OCI-LY1 (cell line): Measurements from ENCODE around the gene SLC25A38.
A peak's percentile ranks its signal among the peaks of the same experiment; 100 is the strongest.

Experiments
- H2AFZ ChIP-seq: fragments of 200-600 bp; sonication (generic), shearing (Covaris generic); 2 replicates; pipeline ENCODE4 v1.6.0; 2014; ENCODE audit warnings: antibody characterized with exemption, mild to moderate bottlenecking, low read length
- H3F3A ChIP-seq: fragments of 200-600 bp; sonication (generic), shearing (Covaris generic); 2 replicates; pipeline ENCODE4 v1.6.0; 2014; ENCODE audit warnings: mild to moderate bottlenecking, antibody characterized with exemption, low read length, moderate library complexity; ENCODE audit not compliant: insufficient read depth
- H3K27ac ChIP-seq: fragments of 200-600 bp; sonication (generic); 2 replicates; pipeline ENCODE4 v1.5.1; 2014; ENCODE audit warnings: low read length, mixed run types, mild to moderate bottlenecking, low read depth; ENCODE audit not compliant: poor library complexity, severe bottlenecking
- H3K27me3 ChIP-seq: fragments of 200-600 bp; sonication (generic); 2 replicates; pipeline ENCODE4 v1.6.0; 2014; ENCODE audit warnings: antibody characterized with exemption, mild to moderate bottlenecking, low read length, moderate library complexity; ENCODE audit not compliant: insufficient read depth
- H3K36me3 ChIP-seq: fragments of 200-600 bp; sonication (generic); 2 replicates; pipeline ENCODE4 v1.6.1; 2014; ENCODE audit warnings: mild to moderate bottlenecking, antibody characterized with exemption, low read length, moderate library complexity, mixed read lengths; ENCODE audit not compliant: insufficient read depth
- H3K4me1 ChIP-seq: fragments of 200-600 bp; sonication (generic); 2 replicates; pipeline ENCODE4 v1.5.1; 2014; ENCODE audit warnings: mild to moderate bottlenecking, low read length, moderate library complexity; ENCODE audit not compliant: insufficient read depth, severe bottlenecking
- H3K4me2 ChIP-seq: fragments of 200-600 bp; sonication (generic), shearing (Covaris generic); 2 replicates; pipeline ENCODE4 v1.6.1; 2014; ENCODE audit warnings: low read length
- H3K4me3 ChIP-seq: fragments of 200-600 bp; sonication (generic); 2 replicates; pipeline ENCODE4 v1.5.1; 2014; ENCODE audit warnings: low read length, low read depth, mild to moderate bottlenecking, mixed read lengths; ENCODE audit not compliant: poor library complexity, severe bottlenecking
- H3K79me2 ChIP-seq: fragments of 200-600 bp; shearing (Covaris generic); 2 replicates; pipeline ENCODE4 v1.6.1; 2016; ENCODE audit warnings: mixed run types, low read length, mixed read lengths; ENCODE audit not compliant: insufficient read depth
- H3K9ac ChIP-seq: fragments of 200-600 bp; sonication (generic), shearing (Covaris generic); 2 replicates; pipeline ENCODE4 v1.6.1; 2014; ENCODE audit warnings: mild to moderate bottlenecking, low read length, mixed read lengths
- H3K9me2 ChIP-seq: fragments of 200-600 bp; sonication (generic), shearing (Covaris generic); 2 replicates; pipeline ENCODE4 v1.6.1; 2014; ENCODE audit warnings: low read depth, mild to moderate bottlenecking, low read length, mixed read lengths
- H3K9me3 ChIP-seq: fragments of 200-600 bp; shearing (Covaris generic); 2 replicates; pipeline ENCODE4 v1.6.1; 2014; ENCODE audit warnings: low read length, mixed read lengths
- H4K20me1 ChIP-seq: fragments of 200-600 bp; sonication (generic), shearing (Covaris generic); 2 replicates; pipeline ENCODE4 v1.6.0; 2016; ENCODE audit warnings: mild to moderate bottlenecking, low read length; ENCODE audit not compliant: insufficient read depth
- CTCF ChIP-seq: fragments of 200-600 bp; sonication (generic), shearing (Covaris generic); IDR thresholded peaks from 2 replicates; pipeline ENCODE4 v1.5.1; 2017; ENCODE audit warnings: mild to moderate bottlenecking, antibody characterized with exemption, low read length, moderate library complexity, mixed read lengths
- EZH2 ChIP-seq: fragments of 200-600 bp; sonication (generic), shearing (Covaris generic); IDR thresholded peaks from 2 replicates; pipeline ENCODE4 v1.8.0; 2017; ENCODE audit warnings: borderline replicate concordance, mixed run types, mild to moderate bottlenecking, antibody characterized with exemption, low read length, moderate library complexity, mixed read lengths

SLC25A38 gene

GRCh38 chr3:39405687-39406367 lies 22.7 kb downstream of the SLC25A38 start:
- Histone ChIP-seq H3K4me2 (peak overlapping the region; percentile 92), H3K79me2 (peaks cover 17% of the 10 kb centered on the region), H3K9me3 (no peaks in the 10 kb centered on the region), H3K27me3 (no peaks in the 10 kb centered on the region), H3K36me3 (peaks cover 46% of the 10 kb centered on the region), H3K9ac (peak overlapping the region; percentile 93), H3K4me3 (peak overlapping the region; percentile 82), H3K27ac (peak overlapping the region; percentile 82), H2AFZ (0 out of 2 replicates have a peak overlapping the region, but pooled peaks have one; percentile 26), H3K4me1 (peaks cover 41% of the 10 kb centered on the region), H4K20me1 (0 out of 2 replicates have a peak, but pooled peaks cover 3% of the 10 kb centered on the region), H3K9me2 (no peaks in the 10 kb centered on the region), H3F3A (no peaks in the 10 kb centered on the region; the same call in 1 of the 2 replicates)
- no peak for TF ChIP-seq CTCF
- no peak for TF ChIP-seq EZH2

GRCh38 chr3:39406368-39407258 lies 23.4 kb downstream of the SLC25A38 start, which contains the start of gene RPSA:
Gene RPSA (plus strand): TSS chr3:39406720. CDS start chr3:39407654, 934 bp downstream.
- Histone ChIP-seq H3K9ac (peak within 1 kb of the TSS; percentile 93), H3F3A (no peaks in the 10 kb centered on the region; the same call in 1 of the 2 replicates), H3K4me1 (peaks cover 41% of the 10 kb centered on the region), H3K9me2 (no peaks in the 10 kb centered on the region), H3K4me2 (peak within 1 kb of the TSS; percentile 92), H3K4me3 (peak within 1 kb of the TSS; percentile 82), H3K36me3 (peaks cover 48% of the 10 kb centered on the region), H3K27ac (peak within 1 kb of the TSS; percentile 82), H3K9me3 (no peaks in the 10 kb centered on the region), H3K27me3 (no peaks in the 10 kb centered on the region), H3K79me2 (peaks cover 17% of the 10 kb centered on the region), H2AFZ (0 out of 2 replicates have a peak within 1 kb of the TSS, but pooled peaks have one; percentile 26), H4K20me1 (0 out of 2 replicates have a peak, but pooled peaks cover 3% of the 10 kb centered on the region)
- TF ChIP-seq EZH2 (no peak), CTCF (peak; percentile 38)

GRCh38 chr3:39407259-39407629 lies 24.1 kb downstream of the SLC25A38 start:
- Histone ChIP-seq H3K36me3 (peaks cover 54% of the 10 kb centered on the region), H3K9me3 (no peaks in the 10 kb centered on the region), H2AFZ (no peak overlapping the region), H3K27me3 (no peaks in the 10 kb centered on the region), H3K9ac (peak overlapping the region; percentile 93), H4K20me1 (0 out of 2 replicates have a peak, but pooled peaks cover 3% of the 10 kb centered on the region), H3K79me2 (peaks cover 17% of the 10 kb centered on the region), H3F3A (no peaks in the 10 kb centered on the region; the same call in 1 of the 2 replicates), H3K4me3 (peak overlapping the region; percentile 82), H3K4me1 (peaks cover 41% of the 10 kb centered on the region), H3K9me2 (no peaks in the 10 kb centered on the region), H3K4me2 (peak overlapping the region; percentile 92), H3K27ac (peak overlapping the region; percentile 82)
- no peak for TF ChIP-seq EZH2
- no peak for TF ChIP-seq CTCF
